LNCAP (cell line): Measurements from ENCODE around the gene FAAP100.

Experiments used
- CTCF ChIP-seq: fragments of 450-650 bp; IDR thresholded peaks from 2 replicates; pipeline ENCODE4 v1.5.1; 2017; ENCODE audit warnings: mild to moderate bottlenecking

Gene FAAP100

GRCh38 chr17:81589612-81590011 is 37.5 kb upstream of the FAAP100 start:
- TF ChIP-seq CTCF: no peak

GRCh38 chr17:81586096-81586495 is 33.9 kb upstream of the FAAP100 start:
- no peak for TF ChIP-seq CTCF

- TF ChIP-seq CTCF: no peak
Observed at GRCh38 chr17:81583589-81584342, 31.6 kb upstream of the FAAP100 start.

- no peak for TF ChIP-seq CTCF
Observed at GRCh38 chr17:81582749-81583148, 30.6 kb upstream of the FAAP100 start.

- TF ChIP-seq CTCF: no peak
Observed at GRCh38 chr17:81582341-81582740, 30.2 kb upstream of the FAAP100 start.

GRCh38 chr17:81581758-81582157 is 29.6 kb upstream of the FAAP100 start:
- no peak for TF ChIP-seq CTCF

- no peak for TF ChIP-seq CTCF
Observed at GRCh38 chr17:81580481-81580880, 28.3 kb upstream of the FAAP100 start.
